ENCODE data around the gene RANBP1.
"Not testable (repeated sequence)": the region's sequence is repeated elsewhere in the genome, so short reads cannot be mapped to it uniquely, and the experiment has no call there.

Gene RANBP1

GRCh38 chr22:20157430-20158183 lies 41.7 kb downstream of the RANBP1 start:
- CTCF ChIA-PET: interaction anchor here (0.6 to 1.1 kb wide), 10 partner anchors 56 to 297 kb away, joined by 3 to 8 read pairs (median 4); no protein-coding TSS in a partner anchor
- H3K27ac ChIP-seq: no peak overlapping the region
- no peak for DNase-seq (ENCODE audit: low spot score)
- POLR2A ChIA-PET (ENCODE audit: low non-redundant PET): no interaction called here
- no peak for TF ChIP-seq CTCF (conservative IDR thresholded peaks at IDR 0.05; ENCODE audit: low read depth)

- H3K27ac ChIP-seq: no peak overlapping the region
- POLR2A ChIA-PET (ENCODE audit: low non-redundant PET): no interaction called here
- no peak for DNase-seq (ENCODE audit: low spot score)
- TF ChIP-seq CTCF (conservative IDR thresholded peaks at IDR 0.05; ENCODE audit: low read depth): no peak
- CTCF ChIA-PET: no interaction called here
Observed at GRCh38 chr22:20158391-20159036, 42.6 kb downstream of the RANBP1 start.

- no peak for TF ChIP-seq CTCF (conservative IDR thresholded peaks at IDR 0.05; ENCODE audit: low read depth)
- CTCF ChIA-PET: no interaction called here
- POLR2A ChIA-PET (ENCODE audit: low non-redundant PET): no interaction called here
- H3K27ac ChIP-seq: no peak overlapping the region
- no peak for DNase-seq (ENCODE audit: low spot score)
Observed at GRCh38 chr22:20159076-20159475, 43.2 kb downstream of the RANBP1 start.

GRCh38 chr22:20159531-20159930 lies 43.6 kb downstream of the RANBP1 start:
- H3K27ac ChIP-seq; DNase-seq (ENCODE audit: low spot score); POLR2A ChIA-PET (ENCODE audit: low non-redundant PET): not testable (repeated sequence)
- CTCF ChIA-PET: interaction anchor here (0.6 kb wide), 1 partner anchor 255 kb away, joined by 3 read pairs; no protein-coding TSS in a partner anchor

- no peak for DNase-seq (ENCODE audit: low spot score)
- no peak for TF ChIP-seq CTCF (conservative IDR thresholded peaks at IDR 0.05; ENCODE audit: low read depth)
- ChIA-PET CTCF (interaction anchor here (0.6 kb wide), 1 partner anchor 255 kb away, joined by 3 read pairs; no protein-coding TSS in a partner anchor), POLR2A (ENCODE audit: low non-redundant PET) (no interaction called here)
- H3K27ac ChIP-seq: no peak overlapping the region
Observed at GRCh38 chr22:20160041-20160440, 44.1 kb downstream of the RANBP1 start.

GRCh38 chr22:20164863-20165262 lies 49.0 kb downstream of the RANBP1 start:
- no peak for TF ChIP-seq CTCF (conservative IDR thresholded peaks at IDR 0.05; ENCODE audit: low read depth)
- CTCF ChIA-PET: no interaction called here
- no peak for DNase-seq (ENCODE audit: low spot score)
- H3K27ac ChIP-seq: no peak overlapping the region
- POLR2A ChIA-PET (ENCODE audit: low non-redundant PET): no interaction called here

GRCh38 chr22:20165421-20165820 lies 49.5 kb downstream of the RANBP1 start:
- POLR2A ChIA-PET (ENCODE audit: low non-redundant PET): no interaction called here
- TF ChIP-seq CTCF (conservative IDR thresholded peaks at IDR 0.05; ENCODE audit: low read depth): no peak
- DNase-seq (ENCODE audit: low spot score): no peak
- CTCF ChIA-PET: no interaction called here
- no peak overlapping the region for H3K27ac ChIP-seq

Data from RWPE1 (cell line).